ENCODE measurements around the gene MMP28. TPM values are rescaled to one million over a fixed set of nuclear protein-coding genes. Genes with fewer than 3 reads are reported as not detected.

Gene MMP28
- total RNA-seq, 1 experiment from 2014 or later: 2.4 TPM

GRCh38 chr17:35731239-35731916 is 64.1 kb downstream of the MMP28 start, which contains the start of gene RASL10B:
Gene RASL10B, plus strand, starts transcription at chr17:35731639. Its CDS starts 3,546 bp downstream, at chr17:35735185.
- H2AFZ ChIP-seq (ENCODE audit: low read length): no peak within 1 kb of the TSS
- no peak for DNase-seq
- no peak within 1 kb of the TSS for H3K4me3 ChIP-seq (ENCODE audit: low read length)
- H3K79me2 ChIP-seq (ENCODE audit: low read length): no peaks in the 10 kb centered on the region
- H3F3A ChIP-seq (ENCODE audit: low read length, unreplicated experiment): no peaks in the 10 kb centered on the region
- H3K36me3 ChIP-seq (ENCODE audit: low read depth, low read length): no peaks in the 10 kb centered on the region
- H3K4me1 ChIP-seq (ENCODE audit: insufficient read depth, low read length): no peaks in the 10 kb centered on the region
- H3K9me2 ChIP-seq (replicated peaks; ENCODE audit: low read length): no peaks in the 10 kb centered on the region
- peak; percentile 72 for ATAC-seq
- no TSS peak for BruUV-seq (replicated peaks)
- no peaks in the 10 kb centered on the region for H3K27me3 ChIP-seq (ENCODE audit: low read length)
- no peak within 1 kb of the TSS for H3K27ac ChIP-seq (ENCODE audit: low read length)
- no peak within 1 kb of the TSS for H3K9ac ChIP-seq (ENCODE audit: low read length)
- TF ChIP-seq EZH2 (IDR thresholded peaks at IDR 0.05; ENCODE audit: low read length, unreplicated experiment) (no peak), EZH2phosphoT487 (IDR thresholded peaks at IDR 0.05; ENCODE audit: borderline replicate concordance, low read length) (no peak), CTCF (conservative IDR thresholded peaks at IDR 0.05; ENCODE audit: low read depth, low read length) (no peak)
- ChIA-PET CTCF (no interaction called here), POLR2A (ENCODE audit: unreplicated experiment) (no interaction called here)
- no peak within 1 kb of the TSS for H3K4me2 ChIP-seq (ENCODE audit: low read length)
- intact Hi-C loops (cut with micrococcal nuclease): no loop called here
- no peaks in the 10 kb centered on the region for H3K9me3 ChIP-seq (ENCODE audit: low read length)
- H4K20me1 ChIP-seq (ENCODE audit: low read length): no peaks in the 10 kb centered on the region

- H3F3A ChIP-seq (ENCODE audit: low read length, unreplicated experiment): no peaks in the 10 kb centered on the region
- H3K9me2 ChIP-seq (replicated peaks; ENCODE audit: low read length): no peaks in the 10 kb centered on the region
- no peaks in the 10 kb centered on the region for H3K4me1 ChIP-seq (ENCODE audit: insufficient read depth, low read length)
- no peak for ATAC-seq
- H4K20me1 ChIP-seq (ENCODE audit: low read length): no peaks in the 10 kb centered on the region
- TF ChIP-seq EZH2 (IDR thresholded peaks at IDR 0.05; ENCODE audit: low read length, unreplicated experiment): no peak
- no peak for TF ChIP-seq CTCF (conservative IDR thresholded peaks at IDR 0.05; ENCODE audit: low read depth, low read length)
- no peak for TF ChIP-seq EZH2phosphoT487 (IDR thresholded peaks at IDR 0.05; ENCODE audit: borderline replicate concordance, low read length)
- H3K4me3 ChIP-seq (ENCODE audit: low read length): no peak overlapping the region
- H3K36me3 ChIP-seq (ENCODE audit: low read depth, low read length): 0 out of 2 replicates have a peak, but pooled peaks cover under 1% of the 10 kb centered on the region
- H3K9me3 ChIP-seq (ENCODE audit: low read length): no peaks in the 10 kb centered on the region
- ChIA-PET POLR2A (ENCODE audit: unreplicated experiment) (no interaction called here), CTCF (no interaction called here)
- no peak overlapping the region for H3K27ac ChIP-seq (ENCODE audit: low read length)
- H3K4me2 ChIP-seq (ENCODE audit: low read length): no peak overlapping the region
- no peaks in the 10 kb centered on the region for H3K79me2 ChIP-seq (ENCODE audit: low read length)
- BruUV-seq (replicated peaks): no TSS peak
- no peak for DNase-seq
- no peak overlapping the region for H3K9ac ChIP-seq (ENCODE audit: low read length)
- intact Hi-C loops (cut with micrococcal nuclease): no loop called here
- no peaks in the 10 kb centered on the region for H3K27me3 ChIP-seq (ENCODE audit: low read length)
- H2AFZ ChIP-seq (ENCODE audit: low read length): no peak overlapping the region
Observed at GRCh38 chr17:35730400-35731005, 64.9 kb downstream of the MMP28 start.

- ATAC-seq (no peak), DNase-seq (no peak)
- Histone ChIP-seq H3K4me1 (ENCODE audit: insufficient read depth, low read length) (no peaks in the 10 kb centered on the region), H3K4me2 (ENCODE audit: low read length) (no peak overlapping the region), H3K9ac (ENCODE audit: low read length) (no peak overlapping the region), H3F3A (ENCODE audit: low read length, unreplicated experiment) (no peaks in the 10 kb centered on the region), H2AFZ (ENCODE audit: low read length) (no peak overlapping the region), H3K36me3 (ENCODE audit: low read depth, low read length) (peaks cover 7% of the 10 kb centered on the region), H3K9me2 (replicated peaks; ENCODE audit: low read length) (no peaks in the 10 kb centered on the region), H3K79me2 (ENCODE audit: low read length) (no peaks in the 10 kb centered on the region), H3K4me3 (ENCODE audit: low read length) (no peak overlapping the region), H4K20me1 (ENCODE audit: low read length) (no peaks in the 10 kb centered on the region), H3K27me3 (ENCODE audit: low read length) (no peaks in the 10 kb centered on the region), H3K27ac (ENCODE audit: low read length) (no peak overlapping the region), H3K9me3 (ENCODE audit: low read length) (no peaks in the 10 kb centered on the region)
- intact Hi-C loops (cut with micrococcal nuclease): no loop called here
- ChIA-PET CTCF (no interaction called here), POLR2A (ENCODE audit: unreplicated experiment) (no interaction called here)
- TF ChIP-seq EZH2 (IDR thresholded peaks at IDR 0.05; ENCODE audit: low read length, unreplicated experiment) (no peak), EZH2phosphoT487 (IDR thresholded peaks at IDR 0.05; ENCODE audit: borderline replicate concordance, low read length) (no peak), CTCF (conservative IDR thresholded peaks at IDR 0.05; ENCODE audit: low read depth, low read length) (no peak)
- no TSS peak for BruUV-seq (replicated peaks)
Observed at GRCh38 chr17:35729405-35729833, 66.0 kb downstream of the MMP28 start.

Measured in PC-3 (cell line).